ENCODE results near the gene UGT1A8.

DNA sequence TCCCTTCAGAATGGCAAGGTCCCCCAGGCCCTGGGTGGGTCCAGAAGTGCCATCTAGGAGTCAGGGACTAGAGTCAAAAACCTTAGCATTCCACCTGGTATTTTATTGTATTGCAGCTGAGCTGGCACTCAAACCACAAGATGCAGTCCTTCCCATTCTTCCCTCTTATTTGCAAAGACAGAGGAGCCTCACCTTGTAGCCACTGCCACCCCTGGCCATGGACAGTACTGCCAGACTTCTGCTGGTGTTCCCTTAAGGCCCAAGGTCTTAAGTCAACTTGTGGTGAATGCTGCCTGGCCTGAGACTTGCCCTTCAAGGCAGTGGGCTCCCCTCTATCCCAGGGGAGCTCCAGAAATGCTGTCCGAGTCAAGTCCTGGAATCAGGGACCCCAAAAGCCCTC, 25.7 kb downstream of the UGT1A8 start:
- no peak for TF ChIP-seq POLR2A (IDR thresholded peaks at IDR 0.05)
- TF ChIP-seq, protein P1, sequence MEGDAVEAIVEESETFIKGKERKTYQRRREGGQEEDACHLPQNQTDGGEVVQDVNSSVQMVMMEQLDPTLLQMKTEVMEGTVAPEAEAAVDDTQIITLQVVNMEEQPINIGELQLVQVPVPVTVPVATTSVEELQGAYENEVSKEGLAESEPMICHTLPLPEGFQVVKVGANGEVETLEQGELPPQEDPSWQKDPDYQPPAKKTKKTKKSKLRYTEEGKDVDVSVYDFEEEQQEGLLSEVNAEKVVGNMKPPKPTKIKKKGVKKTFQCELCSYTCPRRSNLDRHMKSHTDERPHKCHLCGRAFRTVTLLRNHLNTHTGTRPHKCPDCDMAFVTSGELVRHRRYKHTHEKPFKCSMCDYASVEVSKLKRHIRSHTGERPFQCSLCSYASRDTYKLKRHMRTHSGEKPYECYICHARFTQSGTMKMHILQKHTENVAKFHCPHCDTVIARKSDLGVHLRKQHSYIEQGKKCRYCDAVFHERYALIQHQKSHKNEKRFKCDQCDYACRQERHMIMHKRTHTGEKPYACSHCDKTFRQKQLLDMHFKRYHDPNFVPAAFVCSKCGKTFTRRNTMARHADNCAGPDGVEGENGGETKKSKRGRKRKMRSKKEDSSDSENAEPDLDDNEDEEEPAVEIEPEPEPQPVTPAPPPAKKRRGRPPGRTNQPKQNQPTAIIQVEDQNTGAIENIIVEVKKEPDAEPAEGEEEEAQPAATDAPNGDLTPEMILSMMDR (IDR thresholded peaks at IDR 0.05) = peak; percentile 12 to 50 (median 33)
- no peak for TF ChIP-seq POLR2AphosphoS5 (IDR thresholded peaks at IDR 0.05)
